ENCODE results near the gene PARVG.

DNA sequence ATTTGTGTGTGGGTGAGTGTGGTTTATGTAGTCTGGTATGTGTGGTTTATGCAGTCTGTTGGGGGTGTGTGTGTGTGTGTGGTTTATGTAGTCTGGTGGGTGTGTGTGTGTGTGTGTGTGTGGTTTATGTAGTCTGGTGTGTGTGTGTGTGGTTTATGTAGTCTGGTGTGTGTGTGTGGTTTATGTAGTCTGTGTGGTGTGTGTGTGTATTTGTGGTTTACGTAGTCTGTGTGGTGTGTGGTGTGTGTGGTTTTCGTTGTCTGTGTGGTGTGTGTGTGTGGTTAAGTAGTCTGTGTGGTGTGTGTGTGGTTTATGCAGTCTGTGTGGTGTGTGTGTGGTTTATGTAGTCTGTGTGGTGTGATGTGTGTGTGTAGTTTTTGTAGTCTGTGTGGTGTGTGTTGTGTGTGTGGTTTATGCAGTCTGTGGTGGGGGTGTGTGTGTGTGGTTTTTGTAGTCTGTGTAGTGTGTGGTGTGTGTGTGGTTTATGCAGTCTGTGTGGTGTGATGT lies 26.2 kb upstream of the PARVG start:
- TF ChIP-seq, protein P1, sequence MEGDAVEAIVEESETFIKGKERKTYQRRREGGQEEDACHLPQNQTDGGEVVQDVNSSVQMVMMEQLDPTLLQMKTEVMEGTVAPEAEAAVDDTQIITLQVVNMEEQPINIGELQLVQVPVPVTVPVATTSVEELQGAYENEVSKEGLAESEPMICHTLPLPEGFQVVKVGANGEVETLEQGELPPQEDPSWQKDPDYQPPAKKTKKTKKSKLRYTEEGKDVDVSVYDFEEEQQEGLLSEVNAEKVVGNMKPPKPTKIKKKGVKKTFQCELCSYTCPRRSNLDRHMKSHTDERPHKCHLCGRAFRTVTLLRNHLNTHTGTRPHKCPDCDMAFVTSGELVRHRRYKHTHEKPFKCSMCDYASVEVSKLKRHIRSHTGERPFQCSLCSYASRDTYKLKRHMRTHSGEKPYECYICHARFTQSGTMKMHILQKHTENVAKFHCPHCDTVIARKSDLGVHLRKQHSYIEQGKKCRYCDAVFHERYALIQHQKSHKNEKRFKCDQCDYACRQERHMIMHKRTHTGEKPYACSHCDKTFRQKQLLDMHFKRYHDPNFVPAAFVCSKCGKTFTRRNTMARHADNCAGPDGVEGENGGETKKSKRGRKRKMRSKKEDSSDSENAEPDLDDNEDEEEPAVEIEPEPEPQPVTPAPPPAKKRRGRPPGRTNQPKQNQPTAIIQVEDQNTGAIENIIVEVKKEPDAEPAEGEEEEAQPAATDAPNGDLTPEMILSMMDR (IDR thresholded peaks at IDR 0.05; ENCODE audit: borderline replicate concordance, extremely low read depth, low read length, poor library complexity, severe bottlenecking) = no peak
- TF ChIP-seq EZH2 (IDR thresholded peaks at IDR 0.05; ENCODE audit: borderline replicate concordance, low read depth, low read length, severe bottlenecking) = no peak

All from DND-41 (cell line).